Measurements from ENCODE around the gene RPA1. TPM values are rescaled to one million over a fixed set of nuclear protein-coding genes. Genes with fewer than 3 reads are reported as not detected.

RPA1 gene
- total RNA-seq, 4 donors from 2014 or later, result 22.9 to 30.8 (median 29.2) TPM

GRCh38 chr17:1919201-1919600 lies 89.4 kb downstream of the RPA1 start:
- H3K36me3 ChIP-seq, result no peaks in the 10 kb centered on the region
- H3K27me3 ChIP-seq, result peaks cover 0 to 30% (median 0%) of the 10 kb centered on the region in 4 donors
- DNase-seq (ENCODE audit: extremely low spot score), result no peak
- no peaks in the 10 kb centered on the region for H3K4me1 ChIP-seq
- H3K9me3 ChIP-seq, result no peaks in the 10 kb centered on the region
- 76% methylated on average over 12 of the region's 13 CpGs for WGBS
- no peak overlapping the region for H3K27ac ChIP-seq (replicated peaks in 1 of 4)
- intact Hi-C loops (cut with DNase I), result no loop called here
- no peak overlapping the region for H3K4me3 ChIP-seq
- TF ChIP-seq EP300 (IDR thresholded peaks at IDR 0.05) (no peak), POLR2A (IDR thresholded peaks at IDR 0.05; ENCODE audit: low read depth) (no peak), POLR2AphosphoS5 (IDR thresholded peaks at IDR 0.05) (no peak)
- TF ChIP-seq, protein P1, sequence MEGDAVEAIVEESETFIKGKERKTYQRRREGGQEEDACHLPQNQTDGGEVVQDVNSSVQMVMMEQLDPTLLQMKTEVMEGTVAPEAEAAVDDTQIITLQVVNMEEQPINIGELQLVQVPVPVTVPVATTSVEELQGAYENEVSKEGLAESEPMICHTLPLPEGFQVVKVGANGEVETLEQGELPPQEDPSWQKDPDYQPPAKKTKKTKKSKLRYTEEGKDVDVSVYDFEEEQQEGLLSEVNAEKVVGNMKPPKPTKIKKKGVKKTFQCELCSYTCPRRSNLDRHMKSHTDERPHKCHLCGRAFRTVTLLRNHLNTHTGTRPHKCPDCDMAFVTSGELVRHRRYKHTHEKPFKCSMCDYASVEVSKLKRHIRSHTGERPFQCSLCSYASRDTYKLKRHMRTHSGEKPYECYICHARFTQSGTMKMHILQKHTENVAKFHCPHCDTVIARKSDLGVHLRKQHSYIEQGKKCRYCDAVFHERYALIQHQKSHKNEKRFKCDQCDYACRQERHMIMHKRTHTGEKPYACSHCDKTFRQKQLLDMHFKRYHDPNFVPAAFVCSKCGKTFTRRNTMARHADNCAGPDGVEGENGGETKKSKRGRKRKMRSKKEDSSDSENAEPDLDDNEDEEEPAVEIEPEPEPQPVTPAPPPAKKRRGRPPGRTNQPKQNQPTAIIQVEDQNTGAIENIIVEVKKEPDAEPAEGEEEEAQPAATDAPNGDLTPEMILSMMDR (IDR thresholded peaks at IDR 0.05), result no peak

DNA sequence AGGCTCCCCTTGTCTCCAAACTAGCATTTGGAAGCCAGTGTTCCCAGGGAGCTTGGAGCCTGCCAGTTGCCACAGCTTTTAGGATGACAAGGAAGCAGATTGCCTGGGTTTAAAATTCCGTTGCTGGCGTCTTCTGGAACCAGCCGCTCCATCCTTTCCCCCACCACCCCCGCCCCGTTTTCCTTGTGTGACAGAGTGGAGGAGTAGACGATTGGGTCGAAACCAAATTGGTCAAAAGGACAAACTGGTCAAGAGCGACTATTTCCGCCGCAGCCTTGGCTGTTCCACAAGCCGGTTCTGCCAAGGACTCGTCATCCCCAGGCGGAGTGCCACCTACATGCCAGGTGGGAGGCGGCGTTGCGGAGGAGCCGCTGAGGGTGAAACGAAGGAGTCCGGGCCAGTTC lies 91.1 kb downstream of the RPA1 start:
- TF ChIP-seq POLR2AphosphoS5 (IDR thresholded peaks at IDR 0.05), result no peak
- no peak for TF ChIP-seq POLR2A (IDR thresholded peaks at IDR 0.05; ENCODE audit: low read depth)
- TF ChIP-seq, protein P1 (IDR thresholded peaks at IDR 0.05), result no peak
- TF ChIP-seq EP300 (IDR thresholded peaks at IDR 0.05), result no peak
- intact Hi-C loops (cut with DNase I), result no loop called here

GRCh38 chr17:1928976-1929375 lies 99.2 kb downstream of the RPA1 start:
- TF ChIP-seq EP300 (IDR thresholded peaks at IDR 0.05), result no peak
- TF ChIP-seq, protein P1 (IDR thresholded peaks at IDR 0.05), result no peak
- no peak for TF ChIP-seq POLR2AphosphoS5 (IDR thresholded peaks at IDR 0.05)
- intact Hi-C loops (cut with DNase I), result no loop called here
- H3K4me1 ChIP-seq, result peaks cover 7 to 12% (median 12%) of the 10 kb centered on the region in 4 donors
- no peaks in the 10 kb centered on the region for H3K9me3 ChIP-seq
- H3K36me3 ChIP-seq, result no peaks in the 10 kb centered on the region
- H3K27ac ChIP-seq (replicated peaks in 1 of 4), result no peak overlapping the region
- H3K27me3 ChIP-seq, result no peaks in the 10 kb centered on the region
- DNase-seq (ENCODE audit: extremely low spot score), result no peak
- no peak overlapping the region for H3K4me3 ChIP-seq
- WGBS, result 83% methylated on average over 8 of the region's 12 CpGs

More for the DNA sequence above, 91.1 kb downstream of the RPA1 start:
- 86% methylated on average over 19 of the region's 19 CpGs for WGBS
- Histone ChIP-seq H3K36me3 (no peaks in the 10 kb centered on the region), H3K9me3 (no peaks in the 10 kb centered on the region), H3K27me3 (peaks cover 0 to 14% (median 0%) of the 10 kb centered on the region in 4 donors), H3K4me1 (no peaks in the 10 kb centered on the region), H3K27ac (replicated peaks in 1 of 4) (no peak overlapping the region), H3K4me3 (no peak overlapping the region)
- no peak for DNase-seq (ENCODE audit: extremely low spot score)

DNA sequence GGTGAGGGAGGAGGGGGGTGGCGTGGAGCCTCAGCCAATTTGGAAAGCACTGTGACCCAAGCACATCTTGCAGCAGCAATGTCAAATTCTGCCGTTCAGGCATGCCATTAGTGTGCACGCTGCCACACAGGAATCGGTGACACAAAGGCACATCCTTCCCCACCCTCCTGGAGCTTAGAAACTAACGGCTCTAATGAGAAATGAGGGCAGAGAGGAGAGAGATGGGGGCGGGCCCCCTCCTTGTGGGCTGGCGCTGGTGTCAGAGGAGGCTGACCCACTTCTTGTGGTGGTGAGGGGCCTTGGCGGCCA lies 100.5 kb downstream of the RPA1 start:
- 89% methylated on average over 3 of the region's 8 CpGs for WGBS
- no peaks in the 10 kb centered on the region for H3K27me3 ChIP-seq
- no peak overlapping the region for H3K27ac ChIP-seq (replicated peaks in 1 of 4)
- no peaks in the 10 kb centered on the region for H3K36me3 ChIP-seq
- no peak overlapping the region for H3K4me3 ChIP-seq
- H3K9me3 ChIP-seq, result no peaks in the 10 kb centered on the region
- peaks cover 7 to 12% (median 12%) of the 10 kb centered on the region in 4 donors for H3K4me1 ChIP-seq
- no peak for DNase-seq (ENCODE audit: extremely low spot score)
- intact Hi-C loops (cut with DNase I), result no loop called here
- TF ChIP-seq, protein P1 (IDR thresholded peaks at IDR 0.05), result no peak
- TF ChIP-seq POLR2AphosphoS5 (IDR thresholded peaks at IDR 0.05) (no peak), POLR2A (IDR thresholded peaks at IDR 0.05; ENCODE audit: low read depth) (no peak), EP300 (IDR thresholded peaks at IDR 0.05) (no peak)
